Endothelial cell of umbilical vein (primary cell): ENCODE data around the gene RASD1.

ENCODE experiments used
- EZH2 ChIP-seq: IDR thresholded peaks from 2 replicates; pipeline ENCODE4 v1.6.1; 2012; ENCODE audit warnings: borderline replicate concordance, low read depth, mild to moderate bottlenecking, moderate library complexity, low read length, inconsistent platforms; ENCODE audit not compliant: severe bottlenecking
- FOS ChIP-seq: IDR thresholded peaks from 2 replicates; pipeline ENCODE4 v1.6.1; 2011; ENCODE audit warnings: mild to moderate bottlenecking, low read length, moderate library complexity, borderline replicate concordance; ENCODE audit not compliant: insufficient read depth
- JUN ChIP-seq: IDR thresholded peaks from 2 replicates; pipeline ENCODE4 v1.6.1; 2011; ENCODE audit warnings: borderline replicate concordance, low read depth; ENCODE audit not compliant: insufficient read length, insufficient read depth
- MYC ChIP-seq: IDR thresholded peaks from one replicate; pipeline ENCODE4 v1.6.1; 2011; ENCODE audit warnings: mild to moderate bottlenecking, low read depth, low read length
- POLR2A ChIP-seq: IDR thresholded peaks from 2 replicates; pipeline ENCODE4 v1.6.1; 2012; ENCODE audit warnings: low read depth, mild to moderate bottlenecking, control low read depth, low read length
- POLR2AphosphoS5 ChIP-seq: IDR thresholded peaks from 2 replicates; pipeline ENCODE4 v1.6.1; 2012; ENCODE audit warnings: low read depth, mild to moderate bottlenecking, control low read depth, low read length, moderate library complexity; ENCODE audit not compliant: insufficient read depth
- TF ChIP-seq, protein P1 (sequence below), 2 donors: IDR thresholded peaks; 1 replicate in 1 of 2; 2 replicates in 1 of 2; pipeline ENCODE4 v1.5.1; 2011; ENCODE audit warnings: low read length in 2 of 2, mild to moderate bottlenecking in 2 of 2, moderate library complexity in 2 of 2, control low read depth in 1 of 2, inconsistent platforms in 1 of 2, low read depth in 1 of 2; ENCODE audit not compliant: insufficient read depth in 1 of 2; ENCODE audit errors: extremely low read depth in 1 of 2
- TF ChIP-seq, protein P2 (sequence below): IDR thresholded peaks from 2 replicates; pipeline ENCODE4 v1.6.1; 2011; ENCODE audit not compliant: insufficient read depth, insufficient read length

DNA sequence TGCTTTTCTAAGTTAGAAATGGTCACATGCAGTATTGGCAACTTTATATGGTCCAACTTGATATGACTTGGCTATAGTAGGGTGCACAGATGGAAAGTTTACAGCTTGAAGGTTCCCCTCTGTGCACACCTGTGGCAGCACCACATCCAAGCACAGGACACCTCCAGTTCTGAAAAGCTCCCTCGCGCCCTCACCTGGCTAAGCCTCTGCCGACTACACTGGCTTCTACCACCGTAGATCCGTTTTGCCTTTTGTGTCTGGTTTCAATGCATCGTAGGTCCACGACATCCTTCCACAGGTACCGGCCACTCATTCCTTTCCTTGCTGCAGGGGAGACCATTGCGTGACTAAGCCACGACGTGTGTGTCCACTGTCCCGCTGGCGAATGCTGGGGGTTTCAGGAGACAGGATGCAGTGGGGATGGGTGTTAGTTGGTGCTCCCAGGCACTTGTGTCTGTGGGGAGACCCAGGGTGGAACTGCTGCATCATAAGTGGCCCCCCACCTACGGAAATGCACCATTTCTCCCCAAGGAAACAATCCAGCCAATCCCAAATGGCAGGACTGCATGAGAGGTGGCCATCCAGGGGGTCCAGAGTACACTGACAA, 4.9 kb upstream of the RASD1 start:
- TF ChIP-seq POLR2A (no peak), JUN (no peak), EZH2 (no peak), FOS (no peak), MYC (no peak), POLR2AphosphoS5 (no peak)
- TF ChIP-seq, protein P1, sequence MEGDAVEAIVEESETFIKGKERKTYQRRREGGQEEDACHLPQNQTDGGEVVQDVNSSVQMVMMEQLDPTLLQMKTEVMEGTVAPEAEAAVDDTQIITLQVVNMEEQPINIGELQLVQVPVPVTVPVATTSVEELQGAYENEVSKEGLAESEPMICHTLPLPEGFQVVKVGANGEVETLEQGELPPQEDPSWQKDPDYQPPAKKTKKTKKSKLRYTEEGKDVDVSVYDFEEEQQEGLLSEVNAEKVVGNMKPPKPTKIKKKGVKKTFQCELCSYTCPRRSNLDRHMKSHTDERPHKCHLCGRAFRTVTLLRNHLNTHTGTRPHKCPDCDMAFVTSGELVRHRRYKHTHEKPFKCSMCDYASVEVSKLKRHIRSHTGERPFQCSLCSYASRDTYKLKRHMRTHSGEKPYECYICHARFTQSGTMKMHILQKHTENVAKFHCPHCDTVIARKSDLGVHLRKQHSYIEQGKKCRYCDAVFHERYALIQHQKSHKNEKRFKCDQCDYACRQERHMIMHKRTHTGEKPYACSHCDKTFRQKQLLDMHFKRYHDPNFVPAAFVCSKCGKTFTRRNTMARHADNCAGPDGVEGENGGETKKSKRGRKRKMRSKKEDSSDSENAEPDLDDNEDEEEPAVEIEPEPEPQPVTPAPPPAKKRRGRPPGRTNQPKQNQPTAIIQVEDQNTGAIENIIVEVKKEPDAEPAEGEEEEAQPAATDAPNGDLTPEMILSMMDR (IDR thresholded peaks at IDR 0.05; ENCODE audit: extremely low read depth in 1 of 2, insufficient read depth in 1 of 2, low read depth in 1 of 2, low read length in 2 of 2): no peak
- TF ChIP-seq, protein P2, sequence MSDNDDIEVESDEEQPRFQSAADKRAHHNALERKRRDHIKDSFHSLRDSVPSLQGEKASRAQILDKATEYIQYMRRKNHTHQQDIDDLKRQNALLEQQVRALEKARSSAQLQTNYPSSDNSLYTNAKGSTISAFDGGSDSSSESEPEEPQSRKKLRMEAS: no peak
